ENCODE measurements around the gene ICOSLG.
"Not testable (repeated sequence)": the region's sequence is repeated elsewhere in the genome, so short reads cannot be mapped to it uniquely, and the experiment has no call there.

ICOSLG gene

GRCh38 chr21:44175189-44175588, 65.6 kb downstream of the ICOSLG start:
- not testable (repeated sequence) for DNase-seq
